MM.1S (cell line): Measurements from ENCODE around the gene CEBPE.

ENCODE experiments used
- EZH2 ChIP-seq: fragments of 300-600 bp; sonication (generic); optimal IDR thresholded peaks from 2 replicates; pipeline ENCODE3; 2017; ENCODE audit warnings: low read depth, mild to moderate bottlenecking, antibody characterized with exemption, low read length, mixed read lengths
- TF ChIP-seq, protein P1 (sequence below): fragments of 300-600 bp; sonication (generic); IDR thresholded peaks from 2 replicates; pipeline ENCODE4 v1.5.1; 2016; ENCODE audit warnings: antibody characterized with exemption, low read length, mixed read lengths

GRCh38 chr14:23093991-23094665 is 24.9 kb downstream of the CEBPE start:
- TF ChIP-seq EZH2, result no peak
- TF ChIP-seq, protein P1, sequence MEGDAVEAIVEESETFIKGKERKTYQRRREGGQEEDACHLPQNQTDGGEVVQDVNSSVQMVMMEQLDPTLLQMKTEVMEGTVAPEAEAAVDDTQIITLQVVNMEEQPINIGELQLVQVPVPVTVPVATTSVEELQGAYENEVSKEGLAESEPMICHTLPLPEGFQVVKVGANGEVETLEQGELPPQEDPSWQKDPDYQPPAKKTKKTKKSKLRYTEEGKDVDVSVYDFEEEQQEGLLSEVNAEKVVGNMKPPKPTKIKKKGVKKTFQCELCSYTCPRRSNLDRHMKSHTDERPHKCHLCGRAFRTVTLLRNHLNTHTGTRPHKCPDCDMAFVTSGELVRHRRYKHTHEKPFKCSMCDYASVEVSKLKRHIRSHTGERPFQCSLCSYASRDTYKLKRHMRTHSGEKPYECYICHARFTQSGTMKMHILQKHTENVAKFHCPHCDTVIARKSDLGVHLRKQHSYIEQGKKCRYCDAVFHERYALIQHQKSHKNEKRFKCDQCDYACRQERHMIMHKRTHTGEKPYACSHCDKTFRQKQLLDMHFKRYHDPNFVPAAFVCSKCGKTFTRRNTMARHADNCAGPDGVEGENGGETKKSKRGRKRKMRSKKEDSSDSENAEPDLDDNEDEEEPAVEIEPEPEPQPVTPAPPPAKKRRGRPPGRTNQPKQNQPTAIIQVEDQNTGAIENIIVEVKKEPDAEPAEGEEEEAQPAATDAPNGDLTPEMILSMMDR, result peak; percentile 18
